ENCODE measurements around the gene FLT1.

The FLT1 gene

GRCh38 chr13:28493740-28494503 lies 1.0 kb downstream of the FLT1 start:
- no peak for TF ChIP-seq JUND (IDR thresholded peaks at IDR 0.05; ENCODE audit: low read depth)
- DNase-seq (ENCODE audit: low read depth in 1 of 2, low spot score in 1 of 2): no peak
- in situ Hi-C loops (cut with HindIII; ENCODE audit: low pct_unique_long_range_greater_than_20kb, low sequenced_read_pairs): no loop called here

GRCh38 chr13:28492569-28493367 lies 2.2 kb downstream of the FLT1 start:
- in situ Hi-C loops (cut with HindIII; ENCODE audit: low pct_unique_long_range_greater_than_20kb, low sequenced_read_pairs): no loop called here
- no peak for DNase-seq (ENCODE audit: low read depth in 1 of 2, low spot score in 1 of 2)
- no peak for TF ChIP-seq JUND (IDR thresholded peaks at IDR 0.05; ENCODE audit: low read depth)

DNA sequence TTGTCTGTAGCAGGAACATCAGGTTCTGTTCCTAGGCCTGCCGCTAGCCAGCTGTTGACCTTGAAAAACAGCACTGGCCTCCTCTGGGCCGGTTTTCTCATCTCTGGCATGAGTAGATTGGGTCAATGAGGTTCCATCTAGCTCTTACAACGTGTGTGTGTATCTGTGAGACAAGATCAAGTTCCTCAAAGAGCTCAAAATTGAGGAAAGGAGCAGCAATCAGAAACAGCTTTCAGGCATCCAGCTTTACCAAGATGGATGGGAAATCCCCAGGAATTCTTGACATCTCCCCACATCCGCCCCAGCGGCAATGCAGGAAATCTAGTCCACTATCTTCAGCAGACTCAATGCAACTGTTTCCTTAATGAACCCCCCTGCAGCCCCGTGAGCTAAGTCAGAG lies 4.9 kb downstream of the FLT1 start:
- in situ Hi-C loops (cut with HindIII; ENCODE audit: low pct_unique_long_range_greater_than_20kb, low sequenced_read_pairs): no loop called here
- DNase-seq (ENCODE audit: low read depth in 1 of 2, low spot score in 1 of 2): no peak
- no peak for TF ChIP-seq JUND (IDR thresholded peaks at IDR 0.05; ENCODE audit: low read depth)

DNA sequence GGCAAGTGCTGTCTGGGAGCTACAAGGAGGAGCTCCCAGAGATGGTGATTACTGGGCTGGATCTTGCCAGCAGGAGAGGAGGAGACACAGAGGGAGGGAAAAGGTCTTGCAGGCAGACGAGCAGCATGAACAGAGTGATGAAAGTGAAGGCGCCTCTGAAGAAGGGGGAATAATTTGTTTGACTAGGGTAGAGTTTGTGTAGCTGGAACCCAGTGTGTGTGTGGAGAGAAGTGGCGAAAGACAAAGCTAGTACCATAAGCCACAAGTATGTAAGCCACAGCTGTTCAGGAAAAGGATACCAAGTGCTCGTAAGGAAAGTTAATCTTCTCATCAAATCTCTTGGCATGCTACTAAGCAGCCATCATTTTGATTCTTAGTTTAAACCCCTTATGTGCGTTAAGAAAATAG lies 5.4 kb downstream of the FLT1 start:
- no peak for DNase-seq (ENCODE audit: low read depth in 1 of 2, low spot score in 1 of 2)
- in situ Hi-C loops (cut with HindIII; ENCODE audit: low pct_unique_long_range_greater_than_20kb, low sequenced_read_pairs): no loop called here
- no peak for TF ChIP-seq JUND (IDR thresholded peaks at IDR 0.05; ENCODE audit: low read depth)

DNA sequence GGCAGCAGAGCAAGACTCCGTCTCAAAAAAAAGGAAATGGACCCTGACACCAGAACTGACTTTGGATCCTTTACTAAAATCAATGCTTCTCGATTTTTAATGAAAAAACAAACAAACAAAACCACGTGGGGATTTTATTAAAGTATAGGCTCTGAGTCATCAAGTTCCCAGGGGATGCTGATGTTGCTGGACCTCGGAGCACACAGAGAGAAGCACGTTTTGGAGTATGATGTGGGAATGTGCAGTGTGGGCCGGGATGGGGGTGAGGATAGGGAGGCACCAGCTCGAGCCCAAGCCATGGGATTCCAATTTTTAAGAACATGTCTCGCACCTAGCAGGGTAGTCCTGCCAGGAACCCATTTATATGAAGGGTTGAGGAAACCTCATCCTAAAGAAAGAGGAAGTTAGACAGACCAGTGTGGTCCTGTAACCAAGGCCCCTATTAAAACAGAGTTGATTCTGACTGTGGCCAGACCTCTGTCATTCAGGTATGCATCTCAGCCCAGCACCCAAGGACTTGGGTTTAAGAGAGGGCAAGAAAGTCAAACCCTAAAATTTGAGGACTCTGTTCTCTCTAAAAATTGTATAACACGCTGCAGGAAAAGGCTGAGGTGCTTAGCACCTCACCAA lies 6.4 kb downstream of the FLT1 start:
- DNase-seq (ENCODE audit: low read depth in 1 of 2, low spot score in 1 of 2): no peak
- TF ChIP-seq JUND (IDR thresholded peaks at IDR 0.05; ENCODE audit: low read depth): no peak
- in situ Hi-C loops (cut with HindIII; ENCODE audit: low pct_unique_long_range_greater_than_20kb, low sequenced_read_pairs): no loop called here

GRCh38 chr13:28485996-28486543 lies 8.9 kb downstream of the FLT1 start:
- no peak for TF ChIP-seq JUND (IDR thresholded peaks at IDR 0.05; ENCODE audit: low read depth)
- in situ Hi-C loops (cut with HindIII; ENCODE audit: low pct_unique_long_range_greater_than_20kb, low sequenced_read_pairs): no loop called here
- DNase-seq (ENCODE audit: low read depth in 1 of 2, low spot score in 1 of 2): no peak

DNA sequence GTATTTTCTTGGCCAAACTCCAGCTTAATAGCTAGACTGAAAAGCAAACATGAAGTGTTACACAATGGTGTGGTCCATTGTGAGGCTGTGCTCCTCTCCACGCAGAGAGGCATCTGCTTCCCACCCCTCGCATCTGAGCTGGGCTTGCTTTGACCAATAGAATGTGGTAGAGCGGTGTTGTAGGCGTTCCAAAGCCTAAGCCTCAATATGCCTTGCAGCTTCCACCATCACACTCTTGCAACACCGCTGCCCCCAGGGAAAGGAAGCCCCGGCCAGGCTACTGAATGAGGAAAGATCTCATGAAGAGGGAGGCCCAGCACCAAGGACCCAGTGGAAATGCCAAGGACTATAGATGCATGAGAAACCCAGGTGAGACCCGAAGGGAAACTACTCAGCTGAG lies 9.4 kb downstream of the FLT1 start:
- no peak for TF ChIP-seq JUND (IDR thresholded peaks at IDR 0.05; ENCODE audit: low read depth)
- in situ Hi-C loops (cut with HindIII; ENCODE audit: low pct_unique_long_range_greater_than_20kb, low sequenced_read_pairs): no loop called here
- DNase-seq (ENCODE audit: low read depth in 1 of 2, low spot score in 1 of 2): no peak

DNA sequence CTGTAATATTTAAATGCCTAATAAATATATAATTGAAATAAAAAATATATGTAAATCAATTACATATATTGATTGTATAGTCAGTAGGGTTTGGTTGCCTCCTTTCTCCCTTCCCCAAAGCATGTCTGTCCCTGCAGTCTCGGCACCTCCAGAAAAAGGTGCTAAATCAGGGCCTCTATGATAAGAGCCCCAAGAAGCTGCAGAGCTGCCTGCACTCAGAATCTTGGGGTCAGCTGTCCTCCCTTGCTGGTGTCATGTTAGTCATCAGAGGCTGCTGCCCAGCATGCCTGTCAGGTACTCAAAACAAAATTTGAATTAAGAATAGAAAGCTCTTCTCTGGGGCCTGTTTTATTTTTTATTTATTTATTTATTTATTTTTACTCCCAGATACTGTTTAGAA lies 9.8 kb downstream of the FLT1 start:
- in situ Hi-C loops (cut with HindIII; ENCODE audit: low pct_unique_long_range_greater_than_20kb, low sequenced_read_pairs): no loop called here
- TF ChIP-seq JUND (IDR thresholded peaks at IDR 0.05; ENCODE audit: low read depth): no peak
- DNase-seq (ENCODE audit: low read depth in 1 of 2, low spot score in 1 of 2): no peak

DNA sequence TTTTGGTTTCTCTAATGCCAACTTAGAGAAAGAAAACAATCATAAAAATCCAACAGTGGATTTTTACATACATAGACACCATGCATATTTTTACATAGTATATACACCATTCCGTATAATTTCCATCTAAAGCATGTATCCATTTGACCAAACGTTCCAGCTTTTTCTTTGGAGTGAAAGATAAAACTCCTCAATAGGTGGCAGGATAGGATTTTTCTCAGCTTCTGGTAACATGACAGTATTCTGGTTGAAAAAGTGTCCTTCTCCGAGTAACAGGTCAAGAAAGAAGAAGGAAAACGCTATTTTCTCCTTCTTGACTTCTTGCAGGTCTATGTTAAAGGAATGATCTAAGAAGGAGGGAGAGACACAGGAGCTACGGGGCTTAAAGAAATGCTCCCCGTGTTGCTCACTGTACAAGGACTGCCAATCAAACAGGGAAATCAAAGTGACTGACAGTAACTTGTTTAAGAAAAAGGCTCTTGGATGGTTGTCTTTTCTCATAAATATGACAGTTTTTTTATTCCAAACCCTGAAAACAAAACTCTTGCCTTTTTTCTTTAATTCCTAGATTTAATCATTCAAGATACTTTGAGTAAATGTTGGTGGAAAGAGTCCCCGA lies 11.5 kb downstream of the FLT1 start:
- in situ Hi-C loops (cut with HindIII; ENCODE audit: low pct_unique_long_range_greater_than_20kb, low sequenced_read_pairs): no loop called here
- no peak for DNase-seq (ENCODE audit: low read depth in 1 of 2, low spot score in 1 of 2)
- TF ChIP-seq JUND (IDR thresholded peaks at IDR 0.05; ENCODE audit: low read depth): no peak

DNA sequence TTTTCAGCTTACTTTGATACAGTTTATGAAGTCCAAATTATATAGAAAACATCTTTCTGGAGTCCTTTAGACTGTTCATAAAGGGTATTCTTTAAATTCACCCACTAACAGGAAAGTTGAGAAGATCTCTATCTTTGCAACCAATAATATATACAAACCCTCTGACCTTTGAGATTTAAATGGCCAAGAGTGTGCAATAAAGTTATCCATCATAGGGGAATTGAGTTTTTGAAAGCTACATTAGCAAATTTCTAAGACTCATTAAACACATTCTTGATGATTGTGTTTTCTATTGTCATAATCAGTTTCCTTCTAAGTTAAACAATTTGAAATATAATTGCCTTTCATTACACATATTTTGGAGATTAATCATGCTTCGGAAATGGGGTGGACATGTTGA lies 15.9 kb downstream of the FLT1 start:
- no peak for TF ChIP-seq JUND (IDR thresholded peaks at IDR 0.05; ENCODE audit: low read depth)
- in situ Hi-C loops (cut with HindIII; ENCODE audit: low pct_unique_long_range_greater_than_20kb, low sequenced_read_pairs): no loop called here
- DNase-seq (ENCODE audit: low read depth in 1 of 2, low spot score in 1 of 2): no peak

DNA sequence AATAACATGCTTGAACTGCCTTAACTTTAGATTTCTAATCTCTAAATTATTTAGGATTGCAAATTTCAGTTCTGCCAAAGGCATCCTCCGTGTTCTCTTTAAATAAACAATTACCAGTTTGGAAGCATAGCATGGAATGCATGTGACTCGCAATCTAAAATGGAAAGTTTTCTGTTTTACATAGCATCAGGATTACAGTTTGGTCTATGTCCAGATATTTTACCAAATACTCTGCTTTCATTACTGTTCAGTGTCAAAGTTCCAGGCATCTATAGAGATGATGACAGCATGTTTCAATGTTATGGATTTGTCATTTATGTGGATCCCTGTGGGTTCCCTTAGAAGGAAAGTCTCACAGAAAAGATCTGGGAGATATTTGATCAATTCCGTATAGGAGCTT lies 16.8 kb downstream of the FLT1 start:
- no peak for DNase-seq (ENCODE audit: low read depth in 1 of 2, low spot score in 1 of 2)
- in situ Hi-C loops (cut with HindIII; ENCODE audit: low pct_unique_long_range_greater_than_20kb, low sequenced_read_pairs): no loop called here

GRCh38 chr13:28477709-28477973 lies 17.3 kb downstream of the FLT1 start:
- in situ Hi-C loops (cut with HindIII; ENCODE audit: low pct_unique_long_range_greater_than_20kb, low sequenced_read_pairs): no loop called here

More for the DNA sequence above, 16.8 kb downstream of the FLT1 start:
- TF ChIP-seq JUND (IDR thresholded peaks at IDR 0.05; ENCODE audit: low read depth): no peak

More at GRCh38 chr13:28477709-28477973, 17.3 kb downstream of the FLT1 start:
- TF ChIP-seq JUND (IDR thresholded peaks at IDR 0.05; ENCODE audit: low read depth): no peak
- no peak for DNase-seq (ENCODE audit: low read depth in 1 of 2, low spot score in 1 of 2)
